HG02588 (cell line): ENCODE measurements around the gene UGT2A1.

ENCODE experiments used
- ATAC-seq: cut with Tn5 transposase; IDR thresholded peaks from one replicate; pipeline ENCODE4 v1.9.1; 2021; ENCODE audit warnings: mild to moderate bottlenecking, moderate library complexity; ENCODE audit not compliant: unreplicated experiment

The UGT2A1 gene

DNA sequence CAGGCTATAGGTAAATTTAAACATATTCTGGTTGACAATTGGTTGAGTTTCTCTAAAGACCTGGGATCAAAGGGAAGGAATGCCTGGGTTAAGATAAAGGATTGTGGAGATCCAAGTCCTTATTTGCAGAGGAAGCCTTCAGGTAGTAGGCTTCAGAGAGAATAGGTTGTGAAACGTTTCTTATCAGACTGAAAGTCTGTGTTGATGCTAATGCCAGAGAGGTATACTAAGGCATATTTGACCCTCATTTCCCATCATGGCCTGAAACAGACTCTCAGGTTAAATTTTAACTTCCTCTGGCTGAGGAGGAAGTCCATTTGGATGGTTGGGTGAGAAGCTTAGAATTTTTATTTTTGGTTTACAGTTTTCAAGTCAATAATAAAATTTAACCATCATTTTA lies 61.7 kb downstream of the UGT2A1 start:
- ATAC-seq = no peak

DNA sequence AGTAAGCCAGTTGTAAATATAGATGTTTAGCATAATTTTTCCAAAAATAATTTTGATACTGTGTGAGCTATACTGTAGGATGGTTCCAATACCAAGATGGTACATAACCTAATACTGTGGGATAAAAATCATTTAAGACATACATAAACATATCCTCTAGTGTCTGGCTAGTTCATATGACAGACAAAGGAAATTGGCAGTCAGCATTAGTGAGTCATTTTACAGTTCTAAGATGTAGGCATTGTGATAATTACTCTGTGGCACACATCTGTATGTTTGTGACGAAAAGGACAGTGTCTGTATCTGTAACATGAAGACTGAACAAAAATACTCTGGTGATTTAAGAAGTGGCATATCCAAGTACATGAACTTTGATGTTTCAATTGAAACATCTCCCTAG lies 63.2 kb downstream of the UGT2A1 start:
- ATAC-seq = no peak

- ATAC-seq = no peak
These were observed 68.9 kb downstream of the UGT2A1 start for GRCh38 chr4:69584135-69584534.

GRCh38 chr4:69583543-69583942 lies 69.5 kb downstream of the UGT2A1 start:
- no peak for ATAC-seq

DNA sequence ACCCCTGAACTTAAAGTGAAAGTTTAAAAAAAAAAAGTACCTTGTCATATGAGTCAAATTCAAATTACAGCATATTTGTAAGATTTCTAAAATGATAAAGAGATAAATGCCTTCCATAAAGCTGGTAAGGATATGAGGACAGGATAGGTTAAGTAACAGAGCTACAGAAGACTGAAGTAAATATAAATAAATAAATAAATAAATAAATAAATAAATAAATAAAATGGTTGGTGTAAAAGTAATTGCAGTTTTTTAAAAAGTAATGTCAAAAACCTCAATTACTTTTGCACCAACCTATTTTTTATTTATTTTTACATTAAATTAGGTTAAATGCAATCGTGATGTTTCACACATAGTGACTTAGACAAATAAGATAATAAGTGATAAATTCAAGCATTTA lies 75.8 kb downstream of the UGT2A1 start:
- ATAC-seq = no peak

- no peak for ATAC-seq
These were observed 76.7 kb downstream of the UGT2A1 start for GRCh38 chr4:69576251-69576877.

GRCh38 chr4:69568787-69569186 lies 84.3 kb downstream of the UGT2A1 start:
- no peak for ATAC-seq

DNA sequence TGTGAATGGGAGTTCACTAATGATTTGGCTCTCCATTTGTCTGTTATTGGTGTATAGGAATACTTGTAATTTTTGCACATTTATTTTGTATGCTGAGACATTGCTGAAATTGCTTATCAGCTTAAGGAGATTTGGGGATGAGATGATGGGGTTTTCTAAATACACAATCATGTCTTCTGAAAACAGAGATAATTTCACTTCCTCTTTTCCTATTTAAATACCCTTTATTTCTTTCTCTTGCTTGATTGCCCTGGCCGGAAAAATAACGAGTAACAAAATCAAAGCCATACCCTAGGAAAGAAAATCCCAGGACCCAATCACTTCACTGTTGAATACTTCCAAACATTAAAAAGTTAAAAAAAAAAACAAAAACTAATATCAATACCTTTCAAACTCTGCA lies 89.6 kb downstream of the UGT2A1 start:
- no peak for ATAC-seq

- ATAC-seq = no peak
These were observed 103.4 kb downstream of the UGT2A1 start for GRCh38 chr4:69549651-69550050.

GRCh38 chr4:69546134-69546765 lies 106.8 kb downstream of the UGT2A1 start:
- no peak for ATAC-seq
